ENCODE data around the gene TEDC2. TPM values are rescaled to one million over a fixed set of nuclear protein-coding genes. Genes with fewer than 3 reads are reported as not detected.

The TEDC2 gene
- total and polyA plus RNA-seq, 9 of the 15 experiments (the other 6 are each of a cell fraction or from before 2014, with no cell fraction given), result 0.75 to 57.0 (median 17.6) TPM

GRCh38 chr16:2459647-2460390 lies at the start of gene TEDC2 (continued):
- TF ChIP-seq BCLAF1 (IDR thresholded peaks at IDR 0.05; ENCODE audit: borderline replicate concordance in 1 of 2, control insufficient read depth in 1 of 2, low read depth in 2 of 2, low read length in 1 of 2) (no peak), TAF15 (IDR thresholded peaks at IDR 0.05; ENCODE audit: low read depth, low read length) (no peak), BCOR (IDR thresholded peaks at IDR 0.05) (no peak), HBP1 (CRISPR knock-in tag; IDR thresholded peaks at IDR 0.05) (no peak), ZNF407 (IDR thresholded peaks at IDR 0.05; ENCODE audit: low read depth) (no peak), PRMT5 (CRISPR knock-in tag; IDR thresholded peaks at IDR 0.05) (no peak), E2F4 (CRISPR knock-in tag; IDR thresholded peaks at IDR 0.05; ENCODE audit: low read depth) (peak; percentile 89; the same call in 1 of the 2 replicates), FOXP4 (CRISPR knock-in tag; IDR thresholded peaks at IDR 0.05; ENCODE audit: borderline replicate concordance) (no peak)

All from K562 (cell line).